Measurements from ENCODE around the gene LDLRAP1.

DNA sequence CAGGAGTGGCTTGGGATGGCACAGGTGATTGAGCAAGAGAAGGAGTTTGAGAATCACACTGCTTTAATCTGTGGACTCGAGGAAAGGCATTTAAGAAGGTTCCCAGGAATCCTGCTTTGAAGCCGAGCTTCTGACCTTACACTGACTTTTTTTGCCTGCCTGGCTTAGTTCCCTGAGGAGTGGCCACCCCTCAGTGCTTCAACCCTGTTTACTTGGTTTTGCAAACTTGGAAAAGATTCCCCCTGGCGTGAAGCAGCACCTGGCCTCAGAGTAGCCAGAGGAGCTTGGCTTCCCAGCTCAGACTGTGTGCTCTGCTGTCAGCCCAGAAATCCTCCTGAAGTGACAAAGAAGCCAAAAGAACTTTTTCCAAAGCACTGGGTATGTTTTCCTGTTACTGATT is 48.5 kb upstream of the LDLRAP1 start:
- no peak for TF ChIP-seq CTCF (conservative IDR thresholded peaks at IDR 0.05; ENCODE audit: low read depth in 2 of 2)
- no peak for TF ChIP-seq POLR2AphosphoS5 (IDR thresholded peaks at IDR 0.05; ENCODE audit: low read depth)
- TF ChIP-seq EZH2 (IDR thresholded peaks at IDR 0.05; ENCODE audit: low read depth, unreplicated experiment): no peak
- TF ChIP-seq EZH2phosphoT487 (IDR thresholded peaks at IDR 0.05; ENCODE audit: unreplicated experiment): no peak
- TF ChIP-seq, protein P1, sequence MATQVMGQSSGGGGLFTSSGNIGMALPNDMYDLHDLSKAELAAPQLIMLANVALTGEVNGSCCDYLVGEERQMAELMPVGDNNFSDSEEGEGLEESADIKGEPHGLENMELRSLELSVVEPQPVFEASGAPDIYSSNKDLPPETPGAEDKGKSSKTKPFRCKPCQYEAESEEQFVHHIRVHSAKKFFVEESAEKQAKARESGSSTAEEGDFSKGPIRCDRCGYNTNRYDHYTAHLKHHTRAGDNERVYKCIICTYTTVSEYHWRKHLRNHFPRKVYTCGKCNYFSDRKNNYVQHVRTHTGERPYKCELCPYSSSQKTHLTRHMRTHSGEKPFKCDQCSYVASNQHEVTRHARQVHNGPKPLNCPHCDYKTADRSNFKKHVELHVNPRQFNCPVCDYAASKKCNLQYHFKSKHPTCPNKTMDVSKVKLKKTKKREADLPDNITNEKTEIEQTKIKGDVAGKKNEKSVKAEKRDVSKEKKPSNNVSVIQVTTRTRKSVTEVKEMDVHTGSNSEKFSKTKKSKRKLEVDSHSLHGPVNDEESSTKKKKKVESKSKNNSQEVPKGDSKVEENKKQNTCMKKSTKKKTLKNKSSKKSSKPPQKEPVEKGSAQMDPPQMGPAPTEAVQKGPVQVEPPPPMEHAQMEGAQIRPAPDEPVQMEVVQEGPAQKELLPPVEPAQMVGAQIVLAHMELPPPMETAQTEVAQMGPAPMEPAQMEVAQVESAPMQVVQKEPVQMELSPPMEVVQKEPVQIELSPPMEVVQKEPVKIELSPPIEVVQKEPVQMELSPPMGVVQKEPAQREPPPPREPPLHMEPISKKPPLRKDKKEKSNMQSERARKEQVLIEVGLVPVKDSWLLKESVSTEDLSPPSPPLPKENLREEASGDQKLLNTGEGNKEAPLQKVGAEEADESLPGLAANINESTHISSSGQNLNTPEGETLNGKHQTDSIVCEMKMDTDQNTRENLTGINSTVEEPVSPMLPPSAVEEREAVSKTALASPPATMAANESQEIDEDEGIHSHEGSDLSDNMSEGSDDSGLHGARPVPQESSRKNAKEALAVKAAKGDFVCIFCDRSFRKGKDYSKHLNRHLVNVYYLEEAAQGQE (IDR thresholded peaks at IDR 0.05; ENCODE audit: unreplicated experiment): no peak
- no peak for TF ChIP-seq STAT1 (IDR thresholded peaks at IDR 0.05; ENCODE audit: unreplicated experiment)
- TF ChIP-seq ETS1 (IDR thresholded peaks at IDR 0.05): no peak
- no peak for TF ChIP-seq CREB1 (CRISPR knock-in tag; IDR thresholded peaks at IDR 0.05; ENCODE audit: low read depth)
- TF ChIP-seq, protein P2, sequence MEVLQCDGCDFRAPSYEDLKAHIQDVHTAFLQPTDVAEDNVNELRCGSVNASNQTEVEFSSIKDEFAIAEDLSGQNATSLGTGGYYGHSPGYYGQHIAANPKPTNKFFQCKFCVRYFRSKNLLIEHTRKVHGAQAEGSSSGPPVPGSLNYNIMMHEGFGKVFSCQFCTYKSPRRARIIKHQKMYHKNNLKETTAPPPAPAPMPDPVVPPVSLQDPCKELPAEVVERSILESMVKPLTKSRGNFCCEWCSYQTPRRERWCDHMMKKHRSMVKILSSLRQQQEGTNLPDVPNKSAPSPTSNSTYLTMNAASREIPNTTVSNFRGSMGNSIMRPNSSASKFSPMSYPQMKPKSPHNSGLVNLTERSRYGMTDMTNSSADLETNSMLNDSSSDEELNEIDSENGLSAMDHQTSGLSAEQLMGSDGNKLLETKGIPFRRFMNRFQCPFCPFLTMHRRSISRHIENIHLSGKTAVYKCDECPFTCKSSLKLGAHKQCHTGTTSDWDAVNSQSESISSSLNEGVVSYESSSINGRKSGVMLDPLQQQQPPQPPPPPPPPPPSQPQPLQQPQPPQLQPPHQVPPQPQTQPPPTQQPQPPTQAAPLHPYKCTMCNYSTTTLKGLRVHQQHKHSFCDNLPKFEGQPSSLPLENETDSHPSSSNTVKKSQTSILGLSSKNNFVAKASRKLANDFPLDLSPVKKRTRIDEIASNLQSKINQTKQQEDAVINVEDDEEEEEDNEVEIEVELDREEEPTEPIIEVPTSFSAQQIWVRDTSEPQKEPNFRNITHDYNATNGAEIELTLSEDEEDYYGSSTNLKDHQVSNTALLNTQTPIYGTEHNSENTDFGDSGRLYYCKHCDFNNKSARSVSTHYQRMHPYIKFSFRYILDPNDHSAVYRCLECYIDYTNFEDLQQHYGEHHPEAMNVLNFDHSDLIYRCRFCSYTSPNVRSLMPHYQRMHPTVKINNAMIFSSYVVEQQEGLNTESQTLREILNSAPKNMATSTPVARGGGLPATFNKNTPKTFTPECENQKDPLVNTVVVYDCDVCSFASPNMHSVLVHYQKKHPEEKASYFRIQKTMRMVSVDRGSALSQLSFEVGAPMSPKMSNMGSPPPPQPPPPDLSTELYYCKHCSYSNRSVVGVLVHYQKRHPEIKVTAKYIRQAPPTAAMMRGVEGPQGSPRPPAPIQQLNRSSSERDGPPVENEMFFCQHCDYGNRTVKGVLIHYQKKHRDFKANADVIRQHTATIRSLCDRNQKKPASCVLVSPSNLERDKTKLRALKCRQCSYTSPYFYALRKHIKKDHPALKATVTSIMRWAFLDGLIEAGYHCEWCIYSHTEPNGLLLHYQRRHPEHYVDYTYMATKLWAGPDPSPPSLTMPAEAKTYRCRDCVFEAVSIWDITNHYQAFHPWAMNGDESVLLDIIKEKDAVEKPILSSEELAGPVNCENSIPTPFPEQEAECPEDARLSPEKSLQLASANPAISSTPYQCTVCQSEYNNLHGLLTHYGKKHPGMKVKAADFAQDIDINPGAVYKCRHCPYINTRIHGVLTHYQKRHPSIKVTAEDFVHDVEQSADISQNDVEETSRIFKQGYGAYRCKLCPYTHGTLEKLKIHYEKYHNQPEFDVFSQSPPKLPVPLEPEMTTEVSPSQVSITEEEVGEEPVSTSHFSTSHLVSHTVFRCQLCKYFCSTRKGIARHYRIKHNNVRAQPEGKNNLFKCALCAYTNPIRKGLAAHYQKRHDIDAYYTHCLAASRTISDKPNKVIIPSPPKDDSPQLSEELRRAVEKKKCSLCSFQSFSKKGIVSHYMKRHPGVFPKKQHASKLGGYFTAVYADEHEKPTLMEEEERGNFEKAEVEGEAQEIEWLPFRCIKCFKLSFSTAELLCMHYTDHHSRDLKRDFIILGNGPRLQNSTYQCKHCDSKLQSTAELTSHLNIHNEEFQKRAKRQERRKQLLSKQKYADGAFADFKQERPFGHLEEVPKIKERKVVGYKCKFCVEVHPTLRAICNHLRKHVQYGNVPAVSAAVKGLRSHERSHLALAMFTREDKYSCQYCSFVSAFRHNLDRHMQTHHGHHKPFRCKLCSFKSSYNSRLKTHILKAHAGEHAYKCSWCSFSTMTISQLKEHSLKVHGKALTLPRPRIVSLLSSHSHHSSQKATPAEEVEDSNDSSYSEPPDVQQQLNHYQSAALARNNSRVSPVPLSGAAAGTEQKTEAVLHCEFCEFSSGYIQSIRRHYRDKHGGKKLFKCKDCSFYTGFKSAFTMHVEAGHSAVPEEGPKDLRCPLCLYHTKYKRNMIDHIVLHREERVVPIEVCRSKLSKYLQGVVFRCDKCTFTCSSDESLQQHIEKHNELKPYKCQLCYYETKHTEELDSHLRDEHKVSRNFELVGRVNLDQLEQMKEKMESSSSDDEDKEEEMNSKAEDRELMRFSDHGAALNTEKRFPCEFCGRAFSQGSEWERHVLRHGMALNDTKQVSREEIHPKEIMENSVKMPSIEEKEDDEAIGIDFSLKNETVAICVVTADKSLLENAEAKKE (CRISPR knock-in tag; IDR thresholded peaks at IDR 0.05): no peak
- no peak for TF ChIP-seq ZNF331 (CRISPR knock-in tag; IDR thresholded peaks at IDR 0.05; ENCODE audit: low read depth)
- no peak for TF ChIP-seq JUNB (IDR thresholded peaks at IDR 0.05; ENCODE audit: unreplicated experiment)
- TF ChIP-seq ZNF114 (CRISPR knock-in tag; IDR thresholded peaks at IDR 0.05): no peak

All from GM23338 (cell line).